HepG2 (cell line): Measurements from ENCODE around the gene FANCE. TPM values are rescaled to one million over a fixed set of nuclear protein-coding genes. Genes with fewer than 3 reads are reported as not detected.

ENCODE experiments used
- EED ChIP-seq: sonication (generic); formaldehyde crosslinking; IDR thresholded peaks from 2 replicates; pipeline ENCODE4 v1.5.0; 2020; ENCODE audit warnings: mild to moderate bottlenecking, missing genetic modification reagents
- FUBP1 ChIP-seq: sonication (generic); formaldehyde crosslinking; IDR thresholded peaks from 2 replicates; pipeline ENCODE4 v1.5.1; 2020; ENCODE audit warnings: missing genetic modification reagents, mild to moderate bottlenecking, borderline replicate concordance
- PHF21A ChIP-seq: sonication (generic); formaldehyde crosslinking; IDR thresholded peaks from 2 replicates; pipeline ENCODE4 v1.5.0; 2020; ENCODE audit warnings: mild to moderate bottlenecking, missing genetic modification reagents
- RBM22 ChIP-seq: fragments of 200-400 bp; formaldehyde crosslinking; optimal IDR thresholded peaks from 2 replicates; pipeline ENCODE3; 2017; ENCODE audit warnings: mild to moderate bottlenecking, low read length, moderate library complexity
- RELA ChIP-seq: sonication (generic); formaldehyde crosslinking; IDR thresholded peaks from 2 replicates; pipeline ENCODE4 v1.4.0; 2020; ENCODE audit warnings: missing genetic modification reagents
- SP5 ChIP-seq: IDR thresholded peaks from 2 replicates; pipeline ENCODE4 v1.6.1; 2016; ENCODE audit warnings: low read depth, borderline replicate concordance
- ZBED4 ChIP-seq: sonication (generic); formaldehyde crosslinking; IDR thresholded peaks from 2 replicates; pipeline ENCODE4 v1.4.0; 2020; ENCODE audit warnings: missing genetic modification reagents, borderline replicate concordance
- ZBTB4 ChIP-seq: sonication (generic); formaldehyde crosslinking; IDR thresholded peaks from 2 replicates; pipeline ENCODE4 v1.4.0; 2020; ENCODE audit warnings: missing genetic modification reagents, mild to moderate bottlenecking, borderline replicate concordance
- ZNF20 ChIP-seq: sonication (generic); formaldehyde crosslinking; IDR thresholded peaks from 2 replicates; pipeline ENCODE4 v1.4.0; 2020; ENCODE audit warnings: mild to moderate bottlenecking, moderate library complexity, missing genetic modification reagents
- ZNF280B ChIP-seq: sonication (generic); formaldehyde crosslinking; IDR thresholded peaks from 2 replicates; pipeline ENCODE4 v1.5.0; 2020; ENCODE audit warnings: missing genetic modification reagents, mild to moderate bottlenecking, borderline replicate concordance
- ZNF512B ChIP-seq: sonication (generic); formaldehyde crosslinking; IDR thresholded peaks from 2 replicates; pipeline ENCODE4 v1.5.1; 2020; ENCODE audit warnings: missing genetic modification reagents, mild to moderate bottlenecking, borderline replicate concordance
- ZNF761 ChIP-seq: sonication (generic); formaldehyde crosslinking; conservative IDR thresholded peaks from 2 replicates; pipeline ENCODE4 v1.4.0; 2020; ENCODE audit warnings: mild to moderate bottlenecking, missing genetic modification reagents
- polyA plus RNA-seq, 8 experiments: library from polyadenylated mRNA; depleted of rRNA in 3 of 8; stranded (reverse) in 7 of 8; unstranded in 1 of 8; fragments of >200 nt; fragmentation: Illumina TruSeq in 4 of 8; extraction: Trizol in 4 of 8; gene quantifications; 2 replicates each; pipeline versions ENCODE4 v1.2.1 to v1.2.3, GENCODE V29; 2011 to 2016; ENCODE audit warnings: low read depth in 4 of 8, missing spikeins in 1 of 8, mixed read lengths in 1 of 8; ENCODE audit not compliant: insufficient read depth in 1 of 8
- total RNA-seq, 5 experiments: library from RNA; depleted of rRNA; stranded (reverse); fragments of >200 nt; fragmentation: Illumina TruSeq; extraction: Trizol; gene quantifications; 2 replicates each; pipeline ENCODE4 v1.2.3, GENCODE V29; 2016; ENCODE audit warnings: low read depth in 1 of 5

The FANCE gene
- total and polyA plus RNA-seq, 2 of the 13 experiments (the other 11 are each of a cell fraction or from before 2014, with no cell fraction given) = 7.1 to 11.2 TPM

GRCh38 chr6:35452183-35453090 lies at the start of gene FANCE (continued):
- TF ChIP-seq ZBED4 = peak; percentile 26; the same call in 1 of the 2 replicates
- no peak for TF ChIP-seq ZNF20 (CRISPR knock-in tag)
- TF ChIP-seq ZNF512B (CRISPR knock-in tag) = peak; percentile 34; the same call in 1 of the 2 replicates
- TF ChIP-seq PHF21A (CRISPR knock-in tag) = peak; percentile 46; the same call in 1 of the 2 replicates
- no peak for TF ChIP-seq FUBP1 (CRISPR knock-in tag)
- TF ChIP-seq SP5 (CRISPR knock-in tag) = peak; percentile 96
- no peak for TF ChIP-seq ZBTB4
- TF ChIP-seq ZNF280B (CRISPR knock-in tag) = peak; percentile 67; the same call in 1 of the 2 replicates
- no peak for TF ChIP-seq RBM22
- no peak for TF ChIP-seq ZNF761 (CRISPR knock-in tag)
- TF ChIP-seq RELA (CRISPR knock-in tag) = 0 out of 2 replicates have a peak, but pooled peaks have one; percentile 65
- TF ChIP-seq EED = no peak; the same call in 1 of the 2 replicates
